SK-N-SH (cell line): Measurements from ENCODE around the gene PEX11A. TPM values are rescaled to one million over a fixed set of nuclear protein-coding genes. Genes with fewer than 3 reads are reported as not detected.

Experiments used
- CTCF ChIA-PET: fragments of 300-600, 350-600 bp; formaldehyde crosslinking; extraction: SDS; loops from one replicate; lab custom pipeline; 2021; lab: Yijun Ruan, JAX
- POLR2A ChIA-PET: fragments of 350-600 bp; sonication (Branson Sonifier 250); formaldehyde crosslinking; extraction: SDS; loops from one replicate; lab custom pipeline; 2020; ENCODE audit warnings: antibody characterized with exemption, inconsistent platforms; lab: Yijun Ruan, JAX
- DNase-seq: peaks from one replicate; pipeline ENCODE4 v3.0.0; 2012
- H2AFZ ChIP-seq: fragments of 200-600 bp; sonication (generic); 2 replicates; pipeline ENCODE4 v1.8.1; 2016; ENCODE audit warnings: antibody characterized with exemption, mild to moderate bottlenecking, low read depth
- H3F3A ChIP-seq: fragments of 200-600 bp; sonication (generic); replicated peaks from 2 replicates; pipeline ENCODE3; 2016; ENCODE audit warnings: antibody characterized with exemption, mild to moderate bottlenecking; ENCODE audit not compliant: insufficient read depth
- H3K27ac ChIP-seq, 2 experiments: fragments of 200-500 bp in 1 of 2; fragments of 200-600 bp in 1 of 2; sonication (Bioruptor generic) in 1 of 2; sonication (generic), shearing (Covaris generic) in 1 of 2; 2 replicates each; pipeline versions ENCODE4 v1.5.1 to v1.6.1; 2014 to 2016; ENCODE audit warnings: low read depth in 2 of 2, inconsistent platforms in 1 of 2, low read length in 1 of 2, mild to moderate bottlenecking in 1 of 2, mixed read lengths in 1 of 2
- H3K27me3 ChIP-seq: fragments of 200-600 bp; sonication (generic), shearing (Covaris generic); 2 replicates; pipeline ENCODE4 v1.6.1; 2016; ENCODE audit warnings: mixed run types; ENCODE audit not compliant: insufficient read depth
- H3K36me3 ChIP-seq, 2 experiments: fragments of 200-500 bp in 1 of 2; fragments of 200-600 bp in 1 of 2; sonication (Bioruptor generic) in 1 of 2; sonication (generic) in 1 of 2; replicated peaks in 1 of 2; 2 replicates each; pipeline versions ENCODE3 to v1.5.1; 2014 to 2016; ENCODE audit warnings: low read length in 1 of 2, mild to moderate bottlenecking in 1 of 2; ENCODE audit not compliant: insufficient read depth in 2 of 2, control insufficient read depth in 1 of 2
- H3K4me1 ChIP-seq, 2 experiments: fragments of 200-500 bp in 1 of 2; fragments of 200-600 bp in 1 of 2; sonication (Bioruptor generic) in 1 of 2; sonication (generic), shearing (Covaris generic) in 1 of 2; 2 replicates each; pipeline versions ENCODE4 v1.5.1 to v1.6.1; 2014 to 2016; ENCODE audit warnings: low read depth in 1 of 2, low read length in 1 of 2, mixed run types in 1 of 2; ENCODE audit not compliant: insufficient read depth in 2 of 2, control insufficient read depth in 1 of 2
- H3K4me2 ChIP-seq: fragments of 200-600 bp; sonication (generic), shearing (Covaris generic); 2 replicates; pipeline ENCODE4 v1.6.1; 2017; ENCODE audit warnings: mixed run types
- H3K4me3 ChIP-seq, 2 experiments: fragments of 200-500 bp in 1 of 2; fragments of 200-600 bp in 1 of 2; sonication (Bioruptor generic) in 1 of 2; sonication (generic), shearing (Covaris generic) in 1 of 2; 2 replicates each; pipeline versions ENCODE4 v1.5.1 to v1.8.1; 2014 to 2016; ENCODE audit warnings: low read depth in 2 of 2, inconsistent platforms in 1 of 2, low read length in 1 of 2, mild to moderate bottlenecking in 1 of 2, mixed read lengths in 1 of 2, moderate library complexity in 1 of 2
- H3K79me2 ChIP-seq: fragments of 200-600 bp; sonication (generic); 2 replicates; pipeline ENCODE4 v1.8.1; 2017; ENCODE audit warnings: mild to moderate bottlenecking; ENCODE audit not compliant: insufficient read depth
- H3K9ac ChIP-seq: fragments of 200-600 bp; sonication (generic); 2 replicates; pipeline ENCODE4 v1.6.1; 2017; ENCODE audit warnings: mixed run types
- H3K9me2 ChIP-seq: fragments of 200-600 bp; sonication (generic); 2 replicates; pipeline ENCODE4 v1.6.1; 2017; ENCODE audit warnings: mixed run types
- H3K9me3 ChIP-seq: fragments of 200-600 bp; sonication (generic); 2 replicates; pipeline ENCODE4 v1.6.1; 2017; ENCODE audit warnings: mixed run types, mild to moderate bottlenecking, moderate library complexity
- H4K20me1 ChIP-seq: fragments of 200-600 bp; sonication (generic); 2 replicates; pipeline ENCODE4 v1.6.1; 2017; ENCODE audit warnings: mild to moderate bottlenecking, mixed run types; ENCODE audit not compliant: insufficient read depth
- CHD2 ChIP-seq: fragments of 150-350 bp; IDR thresholded peaks from 2 replicates; pipeline ENCODE4 v1.6.1; 2018; ENCODE audit warnings: low read length; ENCODE audit not compliant: partially characterized antibody
- FOXJ3 ChIP-seq: sonication (generic); formaldehyde crosslinking; IDR thresholded peaks from 2 replicates; pipeline ENCODE4 v1.5.1; 2020; ENCODE audit warnings: mild to moderate bottlenecking, missing genetic modification reagents
- FOXM1 ChIP-seq: IDR thresholded peaks from 2 replicates; pipeline ENCODE4 v1.4.0; 2012; ENCODE audit warnings: low read depth, mild to moderate bottlenecking
- GABPA ChIP-seq: IDR thresholded peaks from 2 replicates; pipeline ENCODE4 v1.4.0; 2012; ENCODE audit warnings: low read depth, mild to moderate bottlenecking
- GATA2 ChIP-seq: sonication (generic); formaldehyde crosslinking; IDR thresholded peaks from 2 replicates; pipeline ENCODE4 v1.5.0; 2020; ENCODE audit warnings: mild to moderate bottlenecking, missing genetic modification reagents
- IRF3 ChIP-seq: fragments of 150-350 bp; IDR thresholded peaks from 2 replicates; pipeline ENCODE4 v1.6.1; 2016; ENCODE audit warnings: mild to moderate bottlenecking, low read depth, low read length
- MXI1 ChIP-seq: IDR thresholded peaks from 2 replicates; pipeline ENCODE4 v1.6.1; 2012; ENCODE audit warnings: mild to moderate bottlenecking, low read depth, low read length, improper control_type of control experiment
- NRF1 ChIP-seq: IDR thresholded peaks from 2 replicates; pipeline ENCODE4 v1.6.1; 2012; ENCODE audit warnings: low read depth, mild to moderate bottlenecking, low read length
- PBX3 ChIP-seq: IDR thresholded peaks from 2 replicates; pipeline ENCODE4; 2012
- RAD21 ChIP-seq: IDR thresholded peaks from 2 replicates; pipeline ENCODE4 v1.6.1; 2012; ENCODE audit warnings: mild to moderate bottlenecking, low read length
- RCOR1 ChIP-seq: fragments of 150-350 bp; IDR thresholded peaks from 2 replicates; pipeline ENCODE4 v1.6.1; 2017; ENCODE audit warnings: antibody characterized with exemption, low read length
- RXRA ChIP-seq: IDR thresholded peaks from 2 replicates; pipeline ENCODE4 v1.4.0; 2012; ENCODE audit warnings: low read depth, mild to moderate bottlenecking, borderline replicate concordance
- SIN3A ChIP-seq: IDR thresholded peaks from 2 replicates; pipeline ENCODE4 v1.6.1; 2012; ENCODE audit warnings: low read depth, mild to moderate bottlenecking, low read length, moderate library complexity, borderline replicate concordance
- SMC3 ChIP-seq: IDR thresholded peaks from 2 replicates; pipeline ENCODE4 v1.6.1; 2012; ENCODE audit warnings: low read depth, low read length, improper control_type of control experiment
- TCF12 ChIP-seq: IDR thresholded peaks from 2 replicates; pipeline ENCODE4 v1.4.0; 2012
- TEAD4 ChIP-seq: IDR thresholded peaks from 2 replicates; pipeline ENCODE4 v1.4.0; 2012; ENCODE audit warnings: mild to moderate bottlenecking, borderline replicate concordance; ENCODE audit not compliant: insufficient read depth
- USF1 ChIP-seq: IDR thresholded peaks from 2 replicates; pipeline ENCODE4 v1.4.0; 2012; ENCODE audit warnings: low read depth, borderline replicate concordance
- WGBS: methylation state at CpG from one replicate; pipeline ENCODE4 v1.1.6; 2017; ENCODE audit warnings: low lambda C conversion rate; 5-methylcytosine and 5-hydroxymethylcytosine counted together
- polyA plus RNA-seq, 3 experiments: library from polyadenylated mRNA; depleted of rRNA; stranded (reverse); fragments of >200 nt; gene quantifications; 2 replicates each; pipeline ENCODE4 v1.2.3, GENCODE V29; 2012

PEX11A gene
- polyA plus RNA-seq, 1 of the 3 experiments (the other 2 are of a cell fraction): 6.1 TPM

GRCh38 chr15:89642106-89642505 is 48.4 kb downstream of the PEX11A start:
- H3K9ac ChIP-seq: no peak overlapping the region

GRCh38 chr15:89641053-89641452 is 49.5 kb downstream of the PEX11A start:
- H3K9ac ChIP-seq: no peak overlapping the region
- POLR2A ChIA-PET: no interaction called here
- H3K9me2 ChIP-seq: no peaks in the 10 kb centered on the region
- no peaks in the 10 kb centered on the region for H3K9me3 ChIP-seq
- peaks cover 4 to 10% of the 10 kb centered on the region in 2 experiments for H3K36me3 ChIP-seq
- no peaks in the 10 kb centered on the region for H3F3A ChIP-seq
- 85% methylated on average over 5 of the region's 5 CpGs for WGBS
- H3K4me2 ChIP-seq: no peak overlapping the region
- no peaks in the 10 kb centered on the region for H3K4me1 ChIP-seq
- H2AFZ ChIP-seq: no peak overlapping the region
- no peaks in the 10 kb centered on the region for H3K79me2 ChIP-seq
- TF ChIP-seq USF1 (no peak), SMC3 (no peak), MXI1 (no peak), GABPA (no peak), IRF3 (no peak), CHD2 (no peak), GATA2 (no peak), NRF1 (no peak), FOXJ3 (CRISPR knock-in tag) (no peak), TCF12 (no peak), TEAD4 (no peak), RAD21 (no peak), FOXM1 (no peak), RCOR1 (no peak), PBX3 (no peak), RXRA (no peak), SIN3A (no peak)
- no peaks in the 10 kb centered on the region for H3K27me3 ChIP-seq
- no peaks in the 10 kb centered on the region for H4K20me1 ChIP-seq
- CTCF ChIA-PET: no interaction called here
- DNase-seq: no peak
- H3K27ac ChIP-seq: no peak overlapping the region
- H3K4me3 ChIP-seq: no peak overlapping the region

More at GRCh38 chr15:89642106-89642505, 48.4 kb downstream of the PEX11A start:
- Histone ChIP-seq H3K36me3 (peaks cover 10 to 12% of the 10 kb centered on the region in 2 experiments), H2AFZ (no peak overlapping the region), H3K27me3 (no peaks in the 10 kb centered on the region), H3K9me3 (no peaks in the 10 kb centered on the region), H3K4me2 (no peak overlapping the region), H3K9me2 (no peaks in the 10 kb centered on the region), H3K79me2 (no peaks in the 10 kb centered on the region), H3K4me1 (no peaks in the 10 kb centered on the region), H3K4me3 (no peak overlapping the region), H4K20me1 (no peaks in the 10 kb centered on the region), H3K27ac (no peak overlapping the region), H3F3A (no peaks in the 10 kb centered on the region)
- ChIA-PET CTCF (interaction anchor here (1.7 kb wide), 1 partner anchor 30 kb away, joined by 5 read pairs; no protein-coding TSS in a partner anchor), POLR2A (interaction anchor here (1.1 kb wide), 1 partner anchor 9 kb away, joined by 5 read pairs; no protein-coding TSS in a partner anchor)
- TF ChIP-seq IRF3 (no peak), SIN3A (no peak)
- 97% methylated on average over 14 of the region's 16 CpGs for WGBS
- no peak for DNase-seq
